OCI-LY3 (cell line): Measurements from ENCODE around the gene RECK.

ENCODE experiments used
- H2AFZ ChIP-seq: fragments of 200-600, 300-600 bp; shearing (Covaris generic); 2 replicates; pipeline ENCODE4 v1.6.0; 2014; ENCODE audit warnings: antibody characterized with exemption, low read depth, low read length
- H3K27ac ChIP-seq: fragments of 200-600, 300-600 bp; sonication (generic); 2 replicates; pipeline ENCODE4 v1.5.1; 2014; ENCODE audit warnings: mild to moderate bottlenecking, low read length, moderate library complexity, mixed read lengths
- H3K27me3 ChIP-seq: fragments of 200-600, 300-600 bp; sonication (generic); 2 replicates; pipeline ENCODE4 v1.6.1; 2014; ENCODE audit warnings: low read depth, low read length, mixed read lengths
- H3K36me3 ChIP-seq: fragments of 200-600, 300-600 bp; sonication (generic); replicated peaks from 2 replicates; pipeline ENCODE3; 2014; ENCODE audit warnings: low read depth, low read length, mixed read lengths
- H3K4me1 ChIP-seq: fragments of 300-600, 200-600 bp; sonication (generic); 2 replicates; pipeline ENCODE4 v1.6.1; 2014; ENCODE audit warnings: low read length, mixed read lengths
- H3K4me2 ChIP-seq: fragments of 200-600, 300-600 bp; sonication (generic); 2 replicates; pipeline ENCODE4 v1.6.1; 2014; ENCODE audit warnings: low read length, mixed read lengths
- H3K4me3 ChIP-seq: fragments of 300-600, 200-600 bp; sonication (generic); 2 replicates; pipeline ENCODE4 v1.5.1; 2014; ENCODE audit warnings: antibody characterized with exemption, mild to moderate bottlenecking, low read length, moderate library complexity
- H3K79me2 ChIP-seq: fragments of 300-600, 200-600 bp; shearing (Covaris generic); 2 replicates; pipeline ENCODE4 v1.6.1; 2014; ENCODE audit warnings: mild to moderate bottlenecking, low read length, mixed read lengths
- H3K9ac ChIP-seq: fragments of 300-600, 200-600 bp; shearing (Covaris generic); 2 replicates; pipeline ENCODE4 v1.6.0; 2014; ENCODE audit warnings: mild to moderate bottlenecking, low read length, moderate library complexity
- H3K9me3 ChIP-seq: fragments of 200-600, 300-600 bp; shearing (Covaris generic); 2 replicates; pipeline ENCODE4 v1.6.1; 2014; ENCODE audit warnings: low read length, mixed read lengths; ENCODE audit not compliant: insufficient read depth
- H4K20me1 ChIP-seq: fragments of 200-600, 300-600 bp; sonication (generic); 2 replicates; pipeline ENCODE4 v1.6.1; 2016; ENCODE audit warnings: low read length, mixed read lengths; ENCODE audit not compliant: insufficient read depth
- EZH2phosphoT487 ChIP-seq: fragments of 200-600 bp; shearing (Covaris generic); IDR thresholded peaks from 2 replicates; pipeline ENCODE4 v1.6.1; 2018; ENCODE audit warnings: antibody characterized with exemption, mixed run types, low read depth
- TF ChIP-seq, protein P1 (sequence below): fragments of 200-600, 300-600 bp; sonication (generic); IDR thresholded peaks from 2 replicates; pipeline ENCODE4 v1.5.1; 2014; ENCODE audit warnings: antibody characterized with exemption, low read length, low read depth

RECK gene

DNA sequence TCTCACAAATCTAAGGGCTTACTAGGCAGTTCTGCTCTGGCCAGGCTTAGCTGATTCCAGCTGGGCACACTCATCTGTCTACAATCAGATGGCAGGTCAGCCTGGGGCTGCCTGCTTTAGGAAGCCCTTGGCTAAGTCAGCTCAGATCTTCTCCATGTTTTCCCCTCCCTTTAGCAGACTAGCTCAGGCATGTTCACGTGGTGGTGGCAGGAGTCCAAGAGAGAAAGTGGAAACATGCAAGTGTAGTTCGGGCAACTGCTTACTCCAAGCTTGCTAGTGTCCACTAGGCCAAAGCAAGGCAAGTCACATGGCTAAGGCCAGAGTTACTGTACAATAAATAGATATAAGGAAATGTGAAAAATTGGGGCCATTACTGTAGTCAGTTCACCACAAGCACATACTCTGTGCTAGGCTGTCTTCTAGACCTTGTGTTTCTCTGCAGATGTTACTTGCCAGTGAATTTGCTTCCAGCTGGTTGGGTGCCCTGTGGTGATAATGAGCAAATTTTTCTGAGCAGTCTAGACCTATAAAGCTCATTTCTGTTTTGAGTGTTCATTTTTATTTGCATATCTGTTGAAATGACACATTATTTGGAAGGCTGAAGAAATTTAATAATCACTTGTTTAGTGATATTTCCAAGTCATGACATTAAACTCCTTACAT lies 38.3 kb downstream of the RECK start:
- Histone ChIP-seq H3K4me2 (no peak overlapping the region), H3K36me3 (no peaks in the 10 kb centered on the region)

DNA sequence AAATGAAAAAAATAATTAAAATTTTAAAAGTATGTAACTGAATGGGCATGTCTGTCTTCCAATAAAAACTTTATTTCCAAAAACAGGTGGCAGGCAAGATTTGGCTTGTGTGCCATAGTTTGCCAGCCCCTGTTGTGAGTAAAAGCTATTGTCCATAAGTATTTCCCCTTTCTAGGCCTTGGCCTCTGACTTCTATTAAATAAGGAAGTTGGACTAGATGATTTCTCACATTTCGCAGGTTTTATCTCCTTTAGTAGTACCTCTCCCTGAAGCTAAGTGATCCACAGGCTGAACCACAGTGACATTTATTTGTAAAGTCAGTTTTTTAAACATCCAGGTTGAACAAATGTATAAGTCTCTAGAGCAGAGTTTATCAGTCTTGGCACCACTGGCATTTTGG lies 41.3 kb downstream of the RECK start:
- Histone ChIP-seq H3K4me3 (no peak overlapping the region), H3K27me3 (no peaks in the 10 kb centered on the region), H3K4me2 (no peak overlapping the region), H3K9me3 (no peaks in the 10 kb centered on the region), H3K4me1 (no peaks in the 10 kb centered on the region), H3K9ac (no peak overlapping the region), H2AFZ (no peak overlapping the region), H3K27ac (no peak overlapping the region), H4K20me1 (no peaks in the 10 kb centered on the region), H3K79me2 (no peaks in the 10 kb centered on the region), H3K36me3 (no peaks in the 10 kb centered on the region)
- no peak for TF ChIP-seq EZH2phosphoT487
- TF ChIP-seq, protein P1, sequence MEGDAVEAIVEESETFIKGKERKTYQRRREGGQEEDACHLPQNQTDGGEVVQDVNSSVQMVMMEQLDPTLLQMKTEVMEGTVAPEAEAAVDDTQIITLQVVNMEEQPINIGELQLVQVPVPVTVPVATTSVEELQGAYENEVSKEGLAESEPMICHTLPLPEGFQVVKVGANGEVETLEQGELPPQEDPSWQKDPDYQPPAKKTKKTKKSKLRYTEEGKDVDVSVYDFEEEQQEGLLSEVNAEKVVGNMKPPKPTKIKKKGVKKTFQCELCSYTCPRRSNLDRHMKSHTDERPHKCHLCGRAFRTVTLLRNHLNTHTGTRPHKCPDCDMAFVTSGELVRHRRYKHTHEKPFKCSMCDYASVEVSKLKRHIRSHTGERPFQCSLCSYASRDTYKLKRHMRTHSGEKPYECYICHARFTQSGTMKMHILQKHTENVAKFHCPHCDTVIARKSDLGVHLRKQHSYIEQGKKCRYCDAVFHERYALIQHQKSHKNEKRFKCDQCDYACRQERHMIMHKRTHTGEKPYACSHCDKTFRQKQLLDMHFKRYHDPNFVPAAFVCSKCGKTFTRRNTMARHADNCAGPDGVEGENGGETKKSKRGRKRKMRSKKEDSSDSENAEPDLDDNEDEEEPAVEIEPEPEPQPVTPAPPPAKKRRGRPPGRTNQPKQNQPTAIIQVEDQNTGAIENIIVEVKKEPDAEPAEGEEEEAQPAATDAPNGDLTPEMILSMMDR, result no peak

More for the DNA sequence above, 38.3 kb downstream of the RECK start:
- Histone ChIP-seq H3K79me2 (no peaks in the 10 kb centered on the region), H3K4me1 (no peaks in the 10 kb centered on the region), H4K20me1 (no peaks in the 10 kb centered on the region), H3K9me3 (no peaks in the 10 kb centered on the region), H3K27me3 (no peaks in the 10 kb centered on the region), H3K4me3 (no peak overlapping the region), H2AFZ (no peak overlapping the region), H3K27ac (no peak overlapping the region), H3K9ac (no peak overlapping the region)
- TF ChIP-seq, protein P1, result no peak

DNA sequence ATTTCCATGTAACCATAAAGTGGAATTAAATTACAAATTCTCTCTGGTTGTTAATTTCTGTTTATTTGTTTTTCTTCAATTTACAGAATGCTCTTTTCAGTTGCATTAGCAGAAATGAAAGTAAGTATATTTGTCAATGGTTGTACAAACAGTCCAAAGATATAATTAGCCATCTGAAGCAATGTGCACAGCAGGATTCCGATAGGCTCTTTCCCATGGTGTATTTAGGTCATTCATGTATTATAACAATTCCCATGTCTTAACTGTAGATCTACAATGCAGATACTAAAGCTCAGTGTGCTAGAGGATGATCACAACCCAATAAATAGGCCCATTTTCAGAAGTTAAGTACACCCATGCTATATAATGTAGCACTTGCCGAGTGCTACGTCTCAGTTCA lies 43.8 kb downstream of the RECK start:
- no peaks in the 10 kb centered on the region for H3K27me3 ChIP-seq
- H3K9ac ChIP-seq, result no peak overlapping the region
- no peak overlapping the region for H3K27ac ChIP-seq
- H3K9me3 ChIP-seq, result no peaks in the 10 kb centered on the region
- TF ChIP-seq, protein P1, result no peak
- no peak for TF ChIP-seq EZH2phosphoT487
- no peak overlapping the region for H2AFZ ChIP-seq
- H3K4me3 ChIP-seq, result no peak overlapping the region
- H4K20me1 ChIP-seq, result no peaks in the 10 kb centered on the region
- H3K4me1 ChIP-seq, result no peaks in the 10 kb centered on the region
- no peak overlapping the region for H3K4me2 ChIP-seq
- H3K79me2 ChIP-seq, result no peaks in the 10 kb centered on the region
- H3K36me3 ChIP-seq, result no peaks in the 10 kb centered on the region

DNA sequence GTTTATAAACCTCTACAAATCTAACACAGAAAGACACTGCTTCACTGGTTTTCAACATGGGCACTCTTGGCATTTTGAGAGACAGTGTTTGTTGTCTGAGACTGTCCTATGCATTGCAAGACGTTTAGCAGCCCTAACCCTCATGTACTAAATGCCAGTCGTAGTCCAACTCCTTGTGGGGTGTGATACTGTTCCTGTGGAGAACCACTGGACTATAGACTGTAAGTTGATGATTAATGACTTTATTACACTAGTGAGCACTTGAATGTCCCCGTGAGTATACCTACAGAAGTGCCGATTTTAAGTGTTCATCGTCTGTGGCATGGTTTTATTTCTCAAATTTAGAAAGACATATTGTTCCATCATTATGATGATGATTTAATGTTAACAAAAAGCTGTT lies 46.2 kb downstream of the RECK start:
- no peak for TF ChIP-seq EZH2phosphoT487
- TF ChIP-seq, protein P1, result no peak
- Histone ChIP-seq H3K79me2 (no peaks in the 10 kb centered on the region), H3K4me1 (no peaks in the 10 kb centered on the region), H3K36me3 (no peaks in the 10 kb centered on the region), H3K4me2 (no peak overlapping the region), H2AFZ (no peak overlapping the region), H3K27ac (no peak overlapping the region), H3K9me3 (no peaks in the 10 kb centered on the region), H3K4me3 (no peak overlapping the region), H4K20me1 (no peaks in the 10 kb centered on the region), H3K9ac (no peak overlapping the region), H3K27me3 (no peaks in the 10 kb centered on the region)
